ENCODE results near the gene GNLY.

DNA sequence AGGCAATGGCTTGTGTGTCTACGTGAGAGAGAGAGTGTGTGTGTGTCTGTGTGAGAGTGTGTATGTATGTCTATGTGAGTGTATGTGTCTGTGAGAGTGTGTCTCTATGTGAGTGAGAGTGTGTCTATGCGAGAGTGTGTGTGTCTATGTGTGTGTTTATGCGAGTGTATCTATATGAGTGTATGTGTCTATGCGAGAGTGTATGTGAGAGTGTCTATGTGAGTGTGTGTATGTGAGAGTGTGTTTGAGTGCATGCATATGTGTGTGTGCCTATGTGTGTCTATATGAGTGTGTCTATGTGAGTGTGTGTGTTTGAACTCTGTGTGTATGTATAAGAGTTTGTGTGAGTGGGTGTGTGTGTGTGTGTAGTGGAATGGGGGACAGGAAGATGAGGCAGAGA, 9.8 kb upstream of the GNLY start:
- TF ChIP-seq, protein P1, sequence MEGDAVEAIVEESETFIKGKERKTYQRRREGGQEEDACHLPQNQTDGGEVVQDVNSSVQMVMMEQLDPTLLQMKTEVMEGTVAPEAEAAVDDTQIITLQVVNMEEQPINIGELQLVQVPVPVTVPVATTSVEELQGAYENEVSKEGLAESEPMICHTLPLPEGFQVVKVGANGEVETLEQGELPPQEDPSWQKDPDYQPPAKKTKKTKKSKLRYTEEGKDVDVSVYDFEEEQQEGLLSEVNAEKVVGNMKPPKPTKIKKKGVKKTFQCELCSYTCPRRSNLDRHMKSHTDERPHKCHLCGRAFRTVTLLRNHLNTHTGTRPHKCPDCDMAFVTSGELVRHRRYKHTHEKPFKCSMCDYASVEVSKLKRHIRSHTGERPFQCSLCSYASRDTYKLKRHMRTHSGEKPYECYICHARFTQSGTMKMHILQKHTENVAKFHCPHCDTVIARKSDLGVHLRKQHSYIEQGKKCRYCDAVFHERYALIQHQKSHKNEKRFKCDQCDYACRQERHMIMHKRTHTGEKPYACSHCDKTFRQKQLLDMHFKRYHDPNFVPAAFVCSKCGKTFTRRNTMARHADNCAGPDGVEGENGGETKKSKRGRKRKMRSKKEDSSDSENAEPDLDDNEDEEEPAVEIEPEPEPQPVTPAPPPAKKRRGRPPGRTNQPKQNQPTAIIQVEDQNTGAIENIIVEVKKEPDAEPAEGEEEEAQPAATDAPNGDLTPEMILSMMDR (IDR thresholded peaks at IDR 0.05), result no peak
- no peak for TF ChIP-seq POLR2A (IDR thresholded peaks at IDR 0.05)
